SK-N-MC (cell line): ENCODE results near the gene PRXL2B.

Experiments
- EZH2 ChIP-seq: fragments of 200-600 bp; sonication (generic); IDR thresholded peaks from one replicate; pipeline ENCODE4 v1.6.1; 2017; ENCODE audit warnings: antibody characterized with exemption
- POLR2AphosphoS5 ChIP-seq: IDR thresholded peaks from 2 replicates; pipeline ENCODE4 v1.6.1; 2012; ENCODE audit warnings: mild to moderate bottlenecking, low read depth, low read length, borderline replicate concordance

DNA sequence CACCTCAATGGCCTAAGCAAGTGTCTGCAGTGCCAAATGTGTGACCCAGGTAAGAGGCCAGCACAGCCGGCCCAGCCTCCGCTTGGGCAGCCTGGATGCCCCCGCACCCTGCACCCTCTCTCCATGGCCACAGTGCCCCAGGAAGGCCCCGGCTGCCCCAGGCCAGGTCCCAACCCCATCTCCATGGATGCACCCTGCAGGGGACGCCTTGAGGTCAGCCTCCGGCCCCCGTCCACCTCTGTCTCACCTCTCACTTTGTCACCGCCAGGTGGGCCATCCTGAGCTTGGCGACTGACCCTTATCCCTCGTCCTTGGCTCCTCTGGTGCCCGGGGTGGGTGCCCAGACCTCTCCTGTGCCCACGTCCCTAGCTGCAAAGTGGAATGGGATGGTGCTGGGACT is 28.2 kb upstream of the PRXL2B start:
- no peak for TF ChIP-seq POLR2AphosphoS5
- no peak for TF ChIP-seq EZH2
